Activated CD4-positive, alpha-beta T cell treated with anti-CD3 and anti-CD28 coated beads, Interleukin-2, amount 50 U/mL, for 4 hours (primary cell): ENCODE data around the gene PTRH2.

Experiments
- DNase-seq, 2 experiments: peaks; one replicate each; pipeline ENCODE4 v3.0.0-alpha.2; 2020

PTRH2 gene

GRCh38 chr17:59716427-59716826, 9.2 kb upstream of the PTRH2 start:
- DNase-seq: no peak

GRCh38 chr17:59714255-59714654, 7.0 kb upstream of the PTRH2 start:
- DNase-seq: no peak

DNA sequence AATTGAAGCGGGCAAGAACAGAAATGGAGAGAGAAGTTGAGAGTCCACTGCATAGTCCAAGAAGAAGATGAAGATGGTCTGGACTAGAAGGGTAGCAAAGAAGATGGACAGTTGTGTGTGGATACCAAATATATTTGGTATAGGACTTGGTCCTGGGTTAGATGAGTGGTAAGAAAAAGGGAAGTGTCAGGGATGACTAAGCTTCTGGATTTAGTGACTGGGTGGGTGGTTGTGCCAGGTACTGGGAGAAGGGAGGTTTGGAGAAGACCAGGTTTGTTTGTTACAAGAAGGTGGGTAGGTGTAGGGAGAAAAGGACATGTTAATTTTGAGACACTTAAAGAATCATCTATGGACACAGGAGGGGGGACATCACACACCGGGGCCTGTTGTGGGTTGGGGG, 5.6 kb upstream of the PTRH2 start:
- DNase-seq: no peak

DNA sequence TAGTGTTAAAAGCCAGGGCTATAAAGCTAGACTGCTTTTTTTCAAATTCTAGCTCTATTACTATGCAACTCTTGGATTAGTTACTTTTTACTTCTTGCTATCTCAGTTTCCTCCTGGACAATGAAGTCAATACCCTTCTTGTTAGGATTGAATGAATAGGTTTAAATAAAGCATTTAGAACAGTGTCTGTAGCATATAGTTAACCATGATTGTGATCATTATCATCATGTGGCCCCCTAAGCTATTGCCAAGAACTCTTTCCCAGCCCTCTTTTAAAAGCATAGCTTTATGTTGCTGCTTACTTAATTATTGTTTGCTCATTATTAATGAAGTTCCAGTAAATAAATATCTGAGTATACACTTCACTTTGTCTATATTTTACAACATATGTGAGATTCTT, 4.7 kb upstream of the PTRH2 start:
- no peak for DNase-seq

DNA sequence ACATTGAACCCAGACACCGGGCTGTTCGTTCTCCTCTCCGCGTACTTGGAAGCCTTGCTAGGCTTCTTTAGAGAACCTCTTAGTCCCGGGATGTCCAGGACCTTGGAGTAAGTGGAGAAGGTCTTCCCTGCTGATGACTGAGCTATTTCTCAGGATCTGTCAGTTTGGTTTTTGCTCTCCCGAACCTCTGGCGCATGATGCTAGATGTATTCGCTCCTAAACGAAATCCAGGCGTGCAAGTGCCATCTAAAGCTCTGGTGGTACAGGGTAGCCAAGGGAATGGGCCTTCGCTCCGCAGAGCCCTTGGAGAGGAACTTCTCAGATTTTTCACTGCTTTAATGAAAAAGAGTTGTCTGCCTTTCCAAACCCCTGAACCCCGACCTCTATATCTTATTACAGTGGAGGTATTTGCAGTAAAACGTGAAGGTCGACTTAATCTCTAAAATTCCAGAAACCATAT, 771 bp upstream of the PTRH2 start:
- DNase-seq: no peak

DNA sequence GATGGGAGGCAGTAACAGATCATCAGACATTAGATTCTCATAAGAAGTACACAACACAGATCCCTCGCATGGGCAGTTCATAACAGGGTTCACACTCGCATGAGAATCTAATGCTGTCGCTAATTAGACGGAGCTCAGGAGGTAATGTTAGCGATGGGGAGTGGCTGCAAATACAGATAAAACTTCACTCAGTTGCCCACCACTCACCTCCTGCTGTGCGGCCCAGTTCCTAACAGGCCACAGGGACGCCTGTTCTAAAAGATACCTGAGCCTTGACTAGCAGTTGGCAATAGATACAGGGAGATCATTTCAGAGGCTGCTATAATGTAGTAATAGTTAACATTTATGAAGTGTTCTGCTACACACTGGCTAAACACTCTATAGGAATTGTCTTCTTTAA, 4.9 kb downstream of the PTRH2 start:
- DNase-seq: no peak

GRCh38 chr17:59699786-59700185, 7.4 kb downstream of the PTRH2 start:
- no peak for DNase-seq

- DNase-seq: no peak
Observed at GRCh38 chr17:59699218-59699617, 8.0 kb downstream of the PTRH2 start.

DNA sequence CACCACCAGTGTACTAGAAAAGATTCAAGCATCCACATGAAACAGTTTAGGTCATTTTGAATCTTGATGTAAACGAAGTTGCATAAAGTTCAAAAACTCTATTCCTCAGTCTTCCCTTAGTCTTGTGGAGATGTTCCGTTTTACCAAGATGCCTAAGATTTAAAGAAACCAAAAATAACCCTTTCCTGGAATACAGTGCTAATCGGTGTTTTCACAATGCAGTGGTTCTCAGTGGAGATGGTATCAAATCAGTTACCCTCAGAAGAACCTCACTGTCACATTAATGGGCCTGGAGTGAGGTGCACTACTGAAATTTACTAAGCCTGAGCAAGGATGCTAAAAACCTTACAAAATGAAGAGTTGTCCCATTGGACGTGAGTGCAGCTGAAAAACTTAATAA, 9.1 kb downstream of the PTRH2 start:
- no peak for DNase-seq

DNA sequence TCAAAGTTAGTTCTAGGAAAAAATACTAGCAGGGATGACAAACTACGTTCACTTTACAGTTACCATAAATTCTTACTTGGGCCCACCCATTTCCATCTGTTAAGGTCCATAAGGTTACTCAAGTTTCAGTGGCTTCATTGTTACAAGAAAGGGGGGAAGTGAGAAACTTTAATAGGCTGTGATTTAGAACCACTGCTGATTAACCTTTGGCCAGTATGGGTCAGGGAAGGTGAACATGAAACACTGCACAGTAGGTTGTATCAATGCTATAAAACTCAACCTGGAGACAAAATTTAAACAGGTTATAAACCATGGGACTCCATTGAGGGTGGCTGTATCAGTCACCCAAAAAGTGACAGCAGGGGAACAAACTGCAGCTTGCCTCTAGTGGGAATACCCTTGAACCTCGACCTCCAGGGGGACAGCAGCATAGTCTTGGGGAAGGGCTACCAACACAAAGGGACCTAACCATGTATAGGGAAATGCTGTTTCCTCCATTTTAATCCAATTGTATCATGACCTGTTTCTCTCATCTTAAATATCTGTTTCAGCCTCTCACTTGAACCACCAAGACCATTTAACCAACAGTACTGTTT, 10.4 kb downstream of the PTRH2 start:
- no peak for DNase-seq

GRCh38 chr17:59695945-59696681, 11.1 kb downstream of the PTRH2 start:
- DNase-seq: no peak

GRCh38 chr17:59694344-59694743, 12.9 kb downstream of the PTRH2 start:
- DNase-seq: no peak

DNA sequence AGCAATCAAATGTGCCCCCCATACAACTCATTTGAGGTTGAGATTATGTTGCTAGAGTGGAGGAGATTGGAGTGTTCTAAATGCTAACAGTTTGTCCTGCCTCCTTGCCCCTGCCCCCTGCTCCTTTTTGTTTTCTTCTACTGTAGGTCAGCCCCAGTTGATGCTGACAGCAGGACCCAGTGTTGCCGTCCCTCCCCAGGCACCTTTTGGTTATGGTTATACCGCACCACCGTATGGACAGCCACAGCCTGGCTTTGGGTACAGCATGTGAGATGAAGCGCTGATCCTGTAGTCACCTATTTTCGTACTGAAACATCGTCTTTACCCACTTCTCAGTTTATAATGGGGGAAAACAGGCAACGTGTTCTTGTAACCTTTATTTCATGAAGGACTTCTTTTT, 13.6 kb downstream of the PTRH2 start:
- no peak for DNase-seq

GRCh38 chr17:59688496-59688895, 18.7 kb downstream of the PTRH2 start:
- DNase-seq: no peak

DNA sequence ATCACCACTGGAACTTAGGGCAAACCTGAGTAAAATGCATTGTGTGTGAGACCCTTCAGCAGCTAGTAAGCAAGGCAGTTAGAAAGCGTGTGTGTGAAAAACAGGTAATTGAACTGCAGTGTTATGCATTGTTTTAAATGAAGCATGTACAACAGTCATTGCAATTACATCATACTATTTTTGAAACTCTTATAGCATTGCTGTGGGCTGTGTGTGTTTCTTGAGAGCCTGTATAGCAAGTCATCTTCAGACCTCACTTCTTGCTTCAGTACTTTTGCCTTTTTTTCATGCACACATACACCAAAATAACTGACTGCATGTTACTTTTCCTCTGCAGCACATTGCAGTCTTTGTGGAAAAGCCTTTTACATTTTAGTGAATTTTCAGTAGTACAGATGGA, 19.2 kb downstream of the PTRH2 start:
- DNase-seq: no peak

DNA sequence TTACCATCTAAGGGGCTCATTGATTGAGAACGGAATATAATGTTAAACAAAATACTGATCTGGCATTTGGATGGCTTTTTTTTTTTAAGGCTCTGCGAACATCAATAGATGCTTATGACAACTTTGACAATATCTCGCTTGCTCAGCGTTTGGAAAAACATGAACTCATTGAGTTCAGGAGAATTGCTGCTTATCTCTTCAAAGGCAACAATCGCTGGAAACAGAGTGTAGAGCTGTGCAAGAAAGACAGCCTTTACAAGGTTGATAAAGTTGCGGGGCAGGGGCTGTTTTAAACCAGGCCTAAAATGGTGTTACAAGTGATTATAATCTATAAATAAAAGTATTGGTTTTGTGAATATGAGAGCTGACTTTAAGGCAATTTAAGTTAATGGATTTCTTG, 22.3 kb downstream of the PTRH2 start:
- DNase-seq: no peak

- DNase-seq: no peak
Observed at GRCh38 chr17:59683283-59683682, 23.9 kb downstream of the PTRH2 start.

- DNase-seq: no peak
Observed at GRCh38 chr17:59680314-59680713, 26.9 kb downstream of the PTRH2 start.

DNA sequence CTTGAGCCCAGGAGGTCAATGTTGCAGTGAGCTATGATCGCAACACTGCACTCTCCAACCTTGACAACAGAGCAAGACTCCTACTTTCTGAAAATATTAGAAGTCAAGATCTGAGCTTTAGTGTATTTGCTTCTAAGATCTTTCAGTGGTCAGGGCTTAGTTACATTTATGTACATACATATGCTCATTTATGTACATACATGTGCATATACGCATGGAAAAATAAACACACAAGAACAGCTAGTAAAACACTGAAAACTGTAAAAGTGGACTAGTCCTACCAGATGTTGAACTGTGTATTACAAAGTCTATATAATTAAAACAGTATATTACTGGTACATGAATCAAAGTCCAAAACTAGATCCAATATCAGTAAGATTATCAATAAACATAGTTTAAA, 28.3 kb downstream of the PTRH2 start:
- no peak for DNase-seq

- no peak for DNase-seq
Observed at GRCh38 chr17:59676716-59677115, 30.5 kb downstream of the PTRH2 start.

DNA sequence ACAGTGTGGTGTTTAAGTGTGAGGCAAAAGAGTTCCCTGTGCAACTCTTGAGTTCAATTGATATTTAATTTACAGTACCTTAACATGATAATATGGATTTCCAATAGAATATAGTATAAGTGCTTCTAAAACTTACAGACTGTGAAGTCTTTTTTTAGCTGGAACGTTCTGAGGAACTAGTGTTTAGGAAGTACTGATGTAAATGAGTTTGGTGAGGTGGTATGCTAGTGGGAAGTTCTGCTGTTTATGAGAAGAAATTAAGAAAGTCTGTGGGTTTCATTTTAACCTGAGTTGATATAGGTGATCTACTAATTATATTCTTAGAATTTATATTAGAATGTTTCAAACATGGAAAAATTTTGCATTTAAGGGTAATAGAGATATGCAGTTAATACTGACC, 32.0 kb downstream of the PTRH2 start:
- no peak for DNase-seq

- no peak for DNase-seq
Observed at GRCh38 chr17:59671386-59671785, 35.8 kb downstream of the PTRH2 start.

GRCh38 chr17:59669944-59670343, 37.3 kb downstream of the PTRH2 start:
- DNase-seq: no peak

DNA sequence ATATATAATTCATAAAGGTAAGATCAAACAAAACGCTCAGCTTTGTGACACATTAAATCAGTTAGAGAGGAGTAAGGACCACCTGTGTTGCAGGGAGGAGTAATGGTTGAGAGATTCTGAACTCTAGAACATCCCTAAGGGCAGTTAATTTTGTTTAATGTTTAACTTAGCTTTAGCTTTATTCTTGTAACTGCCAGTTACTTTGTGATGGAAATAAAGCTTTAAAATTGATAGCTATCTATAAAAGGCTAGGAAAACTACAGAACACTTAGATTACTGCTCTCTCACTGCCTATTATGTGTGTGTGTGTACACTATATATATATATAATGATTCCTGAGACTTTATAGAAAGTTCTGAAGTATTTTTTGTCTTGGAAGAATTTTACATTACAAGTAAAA, 37.8 kb downstream of the PTRH2 start:
- no peak for DNase-seq

DNA sequence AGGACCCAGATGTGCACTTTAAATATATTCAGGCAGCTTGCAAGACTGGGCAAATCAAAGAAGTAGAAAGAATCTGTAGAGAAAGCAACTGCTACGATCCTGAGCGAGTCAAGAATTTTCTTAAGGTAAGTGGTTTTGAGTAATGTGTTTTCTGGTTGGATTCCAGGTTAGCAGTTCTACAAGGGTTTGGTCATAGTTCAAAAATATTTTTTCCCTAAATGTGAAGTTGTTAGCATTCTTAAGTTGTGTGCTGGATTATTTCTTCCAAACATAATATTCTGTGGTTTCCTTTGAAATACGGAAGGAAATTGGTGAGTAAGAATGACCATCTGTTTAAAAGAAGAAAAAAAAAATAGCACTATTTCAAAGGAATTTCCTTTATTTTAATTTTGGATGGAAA, 38.4 kb downstream of the PTRH2 start:
- DNase-seq: no peak
